ENCODE measurements around the gene SYNDIG1L.

Gene SYNDIG1L

GRCh38 chr14:74444866-74445265 lies 18.9 kb upstream of the SYNDIG1L start:
- Mint-ChIP-seq H3K27me3 (peaks cover 6% of the 10 kb centered on the region), H3K9me3 (ENCODE audit: low read depth) (peaks cover 3% of the 10 kb centered on the region), H3K36me3 (no peaks in the 10 kb centered on the region), H3K4me3 (no peak overlapping the region), H3K27ac (no peak overlapping the region), H3K4me1 (ENCODE audit: low read depth) (no peaks in the 10 kb centered on the region)

- Mint-ChIP-seq H3K27ac (no peak overlapping the region), H3K4me1 (ENCODE audit: low read depth) (no peaks in the 10 kb centered on the region), H3K4me3 (no peak overlapping the region), H3K27me3 (peaks cover 5% of the 10 kb centered on the region), H3K36me3 (no peaks in the 10 kb centered on the region), H3K9me3 (ENCODE audit: low read depth) (peaks cover 2% of the 10 kb centered on the region)
Observed at GRCh38 chr14:74442757-74443156, 16.7 kb upstream of the SYNDIG1L start.

- no peaks in the 10 kb centered on the region for H3K9me3 Mint-ChIP-seq (ENCODE audit: low read depth)
- H3K4me3 Mint-ChIP-seq = no peak overlapping the region
- H3K36me3 Mint-ChIP-seq = no peaks in the 10 kb centered on the region
- no peaks in the 10 kb centered on the region for H3K4me1 Mint-ChIP-seq (ENCODE audit: low read depth)
- H3K27me3 Mint-ChIP-seq = peaks cover 7% of the 10 kb centered on the region
- H3K27ac Mint-ChIP-seq = no peak overlapping the region
Observed at GRCh38 chr14:74441113-74441512, 15.1 kb upstream of the SYNDIG1L start.

- H3K27ac Mint-ChIP-seq = no peak overlapping the region
- no peaks in the 10 kb centered on the region for H3K9me3 Mint-ChIP-seq (ENCODE audit: low read depth)
- H3K27me3 Mint-ChIP-seq = peaks cover 6% of the 10 kb centered on the region
- no peaks in the 10 kb centered on the region for H3K4me1 Mint-ChIP-seq (ENCODE audit: low read depth)
- H3K4me3 Mint-ChIP-seq = no peak overlapping the region
- H3K36me3 Mint-ChIP-seq = no peaks in the 10 kb centered on the region
Observed at GRCh38 chr14:74438351-74438915, 12.4 kb upstream of the SYNDIG1L start.

- Mint-ChIP-seq H3K27me3 (peaks cover 6% of the 10 kb centered on the region), H3K27ac (no peak overlapping the region), H3K36me3 (no peaks in the 10 kb centered on the region), H3K4me1 (ENCODE audit: low read depth) (no peaks in the 10 kb centered on the region), H3K4me3 (no peak overlapping the region), H3K9me3 (ENCODE audit: low read depth) (no peaks in the 10 kb centered on the region)
Observed at GRCh38 chr14:74437496-74438053, 11.6 kb upstream of the SYNDIG1L start.

- Mint-ChIP-seq H3K27ac (no peak overlapping the region), H3K4me3 (no peak overlapping the region), H3K9me3 (ENCODE audit: low read depth) (no peaks in the 10 kb centered on the region), H3K27me3 (peaks cover 10% of the 10 kb centered on the region), H3K36me3 (no peaks in the 10 kb centered on the region), H3K4me1 (ENCODE audit: low read depth) (no peaks in the 10 kb centered on the region)
Observed at GRCh38 chr14:74434294-74434693, 8.3 kb upstream of the SYNDIG1L start.

- H3K27ac Mint-ChIP-seq = no peak overlapping the region
- no peaks in the 10 kb centered on the region for H3K9me3 Mint-ChIP-seq (ENCODE audit: low read depth)
- H3K4me3 Mint-ChIP-seq = no peak overlapping the region
- peaks cover 19% of the 10 kb centered on the region for H3K27me3 Mint-ChIP-seq
- no peaks in the 10 kb centered on the region for H3K36me3 Mint-ChIP-seq
- peaks cover 3% of the 10 kb centered on the region for H3K4me1 Mint-ChIP-seq (ENCODE audit: low read depth)
Observed at GRCh38 chr14:74429991-74430390, 4.0 kb upstream of the SYNDIG1L start.

- H3K27me3 Mint-ChIP-seq = peaks cover 24% of the 10 kb centered on the region
- no peak overlapping the region for H3K27ac Mint-ChIP-seq
- H3K9me3 Mint-ChIP-seq (ENCODE audit: low read depth) = no peaks in the 10 kb centered on the region
- no peak overlapping the region for H3K4me3 Mint-ChIP-seq
- no peaks in the 10 kb centered on the region for H3K36me3 Mint-ChIP-seq
- H3K4me1 Mint-ChIP-seq (ENCODE audit: low read depth) = peaks cover 5% of the 10 kb centered on the region
Observed at GRCh38 chr14:74429221-74429691, 3.2 kb upstream of the SYNDIG1L start.

- no peaks in the 10 kb centered on the region for H3K36me3 Mint-ChIP-seq
- H3K4me3 Mint-ChIP-seq = no peak overlapping the region
- H3K9me3 Mint-ChIP-seq (ENCODE audit: low read depth) = no peaks in the 10 kb centered on the region
- peaks cover 5% of the 10 kb centered on the region for H3K4me1 Mint-ChIP-seq (ENCODE audit: low read depth)
- no peak overlapping the region for H3K27ac Mint-ChIP-seq
- peaks cover 32% of the 10 kb centered on the region for H3K27me3 Mint-ChIP-seq
Observed at GRCh38 chr14:74427651-74428050, 1.6 kb upstream of the SYNDIG1L start.

GRCh38 chr14:74425525-74426201 lies 347 bp downstream of the SYNDIG1L start:
- Mint-ChIP-seq H3K36me3 (no peaks in the 10 kb centered on the region), H3K4me3 (no peak overlapping the region), H3K4me1 (ENCODE audit: low read depth) (peaks cover 5% of the 10 kb centered on the region), H3K9me3 (ENCODE audit: low read depth) (no peaks in the 10 kb centered on the region), H3K27ac (no peak overlapping the region), H3K27me3 (peaks cover 36% of the 10 kb centered on the region)

- no peak overlapping the region for H3K27ac Mint-ChIP-seq
- peaks cover 37% of the 10 kb centered on the region for H3K27me3 Mint-ChIP-seq
- H3K4me3 Mint-ChIP-seq = no peak overlapping the region
- no peaks in the 10 kb centered on the region for H3K36me3 Mint-ChIP-seq
- peaks cover 5% of the 10 kb centered on the region for H3K4me1 Mint-ChIP-seq (ENCODE audit: low read depth)
- no peaks in the 10 kb centered on the region for H3K9me3 Mint-ChIP-seq (ENCODE audit: low read depth)
Observed at GRCh38 chr14:74424606-74425005, 1.4 kb downstream of the SYNDIG1L start.

GRCh38 chr14:74423246-74423645 lies 2.8 kb downstream of the SYNDIG1L start:
- H3K27ac Mint-ChIP-seq = no peak overlapping the region
- H3K9me3 Mint-ChIP-seq (ENCODE audit: low read depth) = no peaks in the 10 kb centered on the region
- H3K36me3 Mint-ChIP-seq = no peaks in the 10 kb centered on the region
- no peak overlapping the region for H3K4me3 Mint-ChIP-seq
- H3K4me1 Mint-ChIP-seq (ENCODE audit: low read depth) = peaks cover 5% of the 10 kb centered on the region
- H3K27me3 Mint-ChIP-seq = peaks cover 33% of the 10 kb centered on the region

- no peaks in the 10 kb centered on the region for H3K36me3 Mint-ChIP-seq
- no peaks in the 10 kb centered on the region for H3K9me3 Mint-ChIP-seq (ENCODE audit: low read depth)
- H3K4me3 Mint-ChIP-seq = no peak overlapping the region
- H3K27ac Mint-ChIP-seq = no peak overlapping the region
- H3K27me3 Mint-ChIP-seq = peaks cover 29% of the 10 kb centered on the region
- H3K4me1 Mint-ChIP-seq (ENCODE audit: low read depth) = peaks cover 5% of the 10 kb centered on the region
Observed at GRCh38 chr14:74421981-74422380, 4.0 kb downstream of the SYNDIG1L start.

- H3K4me3 Mint-ChIP-seq = no peak overlapping the region
- H3K27me3 Mint-ChIP-seq = peaks cover 28% of the 10 kb centered on the region
- no peak overlapping the region for H3K27ac Mint-ChIP-seq
- no peaks in the 10 kb centered on the region for H3K9me3 Mint-ChIP-seq (ENCODE audit: low read depth)
- no peaks in the 10 kb centered on the region for H3K36me3 Mint-ChIP-seq
- no peaks in the 10 kb centered on the region for H3K4me1 Mint-ChIP-seq (ENCODE audit: low read depth)
Observed at GRCh38 chr14:74419086-74419485, 6.9 kb downstream of the SYNDIG1L start.

- Mint-ChIP-seq H3K4me1 (ENCODE audit: low read depth) (no peaks in the 10 kb centered on the region), H3K9me3 (ENCODE audit: low read depth) (no peaks in the 10 kb centered on the region), H3K4me3 (no peak overlapping the region), H3K27ac (no peak overlapping the region), H3K36me3 (no peaks in the 10 kb centered on the region), H3K27me3 (peaks cover 23% of the 10 kb centered on the region)
Observed at GRCh38 chr14:74418031-74418430, 8.0 kb downstream of the SYNDIG1L start.
